ENCODE results near the gene TPST2.

GRCh38 chr22:26584010-26584409 is 5.9 kb downstream of the TPST2 start:
- TF ChIP-seq CTCF (conservative IDR thresholded peaks at IDR 0.05) = no peak
- no peak for TF ChIP-seq ZFX (IDR thresholded peaks at IDR 0.05)

All from C4-2B (cell line).